ENCODE measurements around the gene HOXD10.

The HOXD10 gene

DNA sequence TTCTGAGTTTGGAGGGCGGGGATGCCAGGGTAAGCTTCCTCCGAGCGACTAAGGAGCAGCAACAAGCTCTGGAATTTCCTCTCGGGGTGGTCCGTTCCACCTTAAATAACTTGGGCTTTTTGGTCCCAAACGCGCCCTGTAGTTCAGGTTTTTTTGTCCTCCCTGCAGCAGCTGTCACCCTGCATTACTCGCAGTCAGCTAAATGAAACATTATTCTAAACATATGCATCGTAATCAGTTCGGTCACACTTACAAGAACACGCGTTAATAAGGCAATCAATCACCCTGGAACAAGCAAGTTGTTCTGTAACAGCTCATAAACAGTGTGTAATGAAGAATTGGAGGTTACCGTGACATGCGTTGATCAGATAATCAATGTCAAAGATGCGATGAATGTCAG is 41.1 kb upstream of the HOXD10 start:
- no peak for ATAC-seq

DNA sequence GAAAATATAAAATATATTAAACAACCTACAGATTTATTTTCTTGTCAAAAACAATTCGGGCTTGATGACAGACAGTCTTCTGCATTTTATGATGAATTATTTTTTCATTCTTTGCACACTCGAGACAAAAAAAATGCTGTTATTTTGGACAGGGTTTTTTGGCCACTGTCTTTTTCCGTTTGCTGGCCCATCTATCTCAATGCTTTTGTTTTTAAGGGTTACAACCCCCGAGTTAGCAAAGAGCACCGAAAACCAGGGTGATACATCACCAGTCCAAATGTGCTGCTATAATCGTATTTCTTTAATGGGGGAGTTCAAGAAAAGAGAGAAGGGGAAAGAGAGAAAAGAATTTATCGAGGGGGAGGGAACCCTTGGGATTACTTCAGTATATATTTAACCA is 40.5 kb upstream of the HOXD10 start:
- ATAC-seq: no peak
- TF ChIP-seq ISL1 (CRISPR knock-in tag; IDR thresholded peaks at IDR 0.05) (no peak), TSHZ2 (CRISPR knock-in tag; IDR thresholded peaks at IDR 0.05) (no peak), ZFP30 (CRISPR knock-in tag; IDR thresholded peaks at IDR 0.05) (no peak), PATZ1 (CRISPR knock-in tag; IDR thresholded peaks at IDR 0.05; ENCODE audit: borderline replicate concordance) (no peak), PPARA (CRISPR knock-in tag; IDR thresholded peaks at IDR 0.05; ENCODE audit: borderline replicate concordance) (no peak), CSRNP3 (CRISPR knock-in tag; IDR thresholded peaks at IDR 0.05) (no peak), CSDC2 (CRISPR knock-in tag; IDR thresholded peaks at IDR 0.05) (no peak), ZC3H10 (CRISPR knock-in tag; IDR thresholded peaks at IDR 0.05) (no peak), SNAI2 (CRISPR knock-in tag; IDR thresholded peaks at IDR 0.05) (no peak)

More for the DNA sequence above, 41.1 kb upstream of the HOXD10 start:
- TF ChIP-seq, protein P1, sequence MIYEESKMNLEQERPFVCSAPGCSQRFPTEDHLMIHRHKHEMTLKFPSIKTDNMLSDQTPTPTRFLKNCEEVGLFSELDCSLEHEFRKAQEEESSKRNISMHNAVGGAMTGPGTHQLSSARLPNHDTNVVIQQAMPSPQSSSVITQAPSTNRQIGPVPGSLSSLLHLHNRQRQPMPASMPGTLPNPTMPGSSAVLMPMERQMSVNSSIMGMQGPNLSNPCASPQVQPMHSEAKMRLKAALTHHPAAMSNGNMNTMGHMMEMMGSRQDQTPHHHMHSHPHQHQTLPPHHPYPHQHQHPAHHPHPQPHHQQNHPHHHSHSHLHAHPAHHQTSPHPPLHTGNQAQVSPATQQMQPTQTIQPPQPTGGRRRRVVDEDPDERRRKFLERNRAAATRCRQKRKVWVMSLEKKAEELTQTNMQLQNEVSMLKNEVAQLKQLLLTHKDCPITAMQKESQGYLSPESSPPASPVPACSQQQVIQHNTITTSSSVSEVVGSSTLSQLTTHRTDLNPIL (CRISPR knock-in tag; IDR thresholded peaks at IDR 0.05; ENCODE audit: low read depth): no peak
- TF ChIP-seq ZFP3 (CRISPR knock-in tag; IDR thresholded peaks at IDR 0.05) (no peak), OSR1 (CRISPR knock-in tag; IDR thresholded peaks at IDR 0.05) (no peak), CSDC2 (CRISPR knock-in tag; IDR thresholded peaks at IDR 0.05) (no peak)

DNA sequence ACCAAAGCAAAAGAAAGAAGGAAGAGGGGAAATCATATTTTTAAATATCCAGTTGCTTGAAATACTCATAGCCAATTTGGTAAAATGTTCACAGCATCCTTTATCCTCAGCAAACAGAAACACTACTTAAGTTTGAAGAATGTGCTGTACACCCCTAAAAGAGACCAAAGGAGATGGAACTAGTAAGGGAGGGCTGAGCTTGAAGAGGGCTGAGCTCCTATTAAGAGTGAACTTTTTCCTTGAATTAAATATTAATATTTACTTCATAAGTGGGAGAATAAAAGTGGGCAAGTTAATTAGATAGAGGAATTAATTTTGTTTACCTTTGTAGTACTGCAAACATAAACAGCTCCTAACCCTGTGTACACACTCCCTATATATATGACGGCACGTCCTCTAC is 39.8 kb upstream of the HOXD10 start:
- TF ChIP-seq ZFP3 (CRISPR knock-in tag; IDR thresholded peaks at IDR 0.05): no peak
- TF ChIP-seq TSHZ2 (CRISPR knock-in tag; IDR thresholded peaks at IDR 0.05): no peak
- no peak for TF ChIP-seq BACH2 (CRISPR knock-in tag; IDR thresholded peaks at IDR 0.05; ENCODE audit: borderline replicate concordance)
- no peak for TF ChIP-seq ZC3H10 (CRISPR knock-in tag; IDR thresholded peaks at IDR 0.05)
- no peak for TF ChIP-seq TOX (CRISPR knock-in tag; IDR thresholded peaks at IDR 0.05; ENCODE audit: borderline replicate concordance)
- TF ChIP-seq OSR1 (CRISPR knock-in tag; IDR thresholded peaks at IDR 0.05): no peak
- no peak for TF ChIP-seq RARB (CRISPR knock-in tag; IDR thresholded peaks at IDR 0.05)
- no peak for TF ChIP-seq ZNF8 (CRISPR knock-in tag; IDR thresholded peaks at IDR 0.05)
- no peak for ATAC-seq

DNA sequence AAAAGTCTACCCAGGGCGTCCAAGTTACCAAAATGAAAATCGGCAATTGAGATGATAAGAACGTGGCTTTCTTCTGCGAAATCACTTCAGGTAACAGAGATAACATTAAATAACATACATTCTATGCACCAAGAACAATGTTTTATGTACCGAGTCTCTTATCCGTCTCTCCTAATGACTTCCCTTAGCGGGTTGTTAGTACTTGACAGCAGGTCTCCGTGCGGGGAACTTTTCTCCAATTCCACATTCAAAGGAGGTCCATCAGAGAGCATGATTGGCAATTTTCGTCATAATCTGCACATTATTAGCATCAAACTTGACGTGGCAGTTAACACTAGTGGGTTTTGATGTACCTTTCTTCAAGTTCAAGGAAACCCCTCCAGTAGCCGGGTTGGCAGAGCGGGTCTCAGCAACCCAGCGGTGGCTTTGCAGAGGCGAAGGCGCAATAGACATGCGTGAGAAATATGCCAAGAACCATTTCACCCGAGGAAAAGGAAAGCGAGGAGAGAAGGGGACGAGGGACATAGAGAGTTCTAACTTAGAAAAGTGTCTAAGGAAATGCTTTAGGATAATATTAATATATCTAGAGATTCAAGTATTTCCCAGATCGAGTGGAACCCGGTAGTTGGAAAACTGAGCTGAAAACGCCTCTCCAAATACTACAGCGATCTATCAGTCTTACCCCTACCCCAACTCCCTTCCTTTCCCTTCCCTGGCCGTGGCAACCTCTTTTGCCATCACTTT is 37.9 kb upstream of the HOXD10 start:
- TF ChIP-seq CSRNP3 (CRISPR knock-in tag; IDR thresholded peaks at IDR 0.05) (no peak), ZC3H10 (CRISPR knock-in tag; IDR thresholded peaks at IDR 0.05) (no peak), TOX (CRISPR knock-in tag; IDR thresholded peaks at IDR 0.05; ENCODE audit: borderline replicate concordance) (no peak)
- TF ChIP-seq, protein P2, sequence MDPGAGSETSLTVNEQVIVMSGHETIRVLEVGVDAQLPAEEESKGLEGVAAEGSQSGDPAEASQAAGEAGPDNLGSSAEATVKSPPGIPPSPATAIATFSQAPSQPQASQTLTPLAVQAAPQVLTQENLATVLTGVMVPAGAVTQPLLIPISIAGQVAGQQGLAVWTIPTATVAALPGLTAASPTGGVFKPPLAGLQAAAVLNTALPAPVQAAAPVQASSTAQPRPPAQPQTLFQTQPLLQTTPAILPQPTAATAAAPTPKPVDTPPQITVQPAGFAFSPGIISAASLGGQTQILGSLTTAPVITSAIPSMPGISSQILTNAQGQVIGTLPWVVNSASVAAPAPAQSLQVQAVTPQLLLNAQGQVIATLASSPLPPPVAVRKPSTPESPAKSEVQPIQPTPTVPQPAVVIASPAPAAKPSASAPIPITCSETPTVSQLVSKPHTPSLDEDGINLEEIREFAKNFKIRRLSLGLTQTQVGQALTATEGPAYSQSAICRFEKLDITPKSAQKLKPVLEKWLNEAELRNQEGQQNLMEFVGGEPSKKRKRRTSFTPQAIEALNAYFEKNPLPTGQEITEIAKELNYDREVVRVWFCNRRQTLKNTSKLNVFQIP (CRISPR knock-in tag; IDR thresholded peaks at IDR 0.05; ENCODE audit: borderline replicate concordance, low read depth): no peak
- ATAC-seq: no peak
